Sigmoid colon (tissue), 3 donors: ENCODE data around the gene PFKFB2.

Source experiments
- CTCF ChIP-seq, 4 experiments: fragments of 450-650 bp in 3 of 4; fragments of 200-600 bp in 1 of 4; IDR thresholded peaks; one replicate each; pipeline ENCODE4 v1.5.1; 2016 to 2019; ENCODE audit warnings: antibody characterized with exemption in 4 of 4, mild to moderate bottlenecking in 3 of 4, moderate library complexity in 2 of 4
- POLR2A ChIP-seq, 2 donors: fragments of 450-650 bp; IDR thresholded peaks; one replicate each; pipeline ENCODE4 v1.6.1; 2016; ENCODE audit warnings: antibody characterized with exemption in 2 of 2, mild to moderate bottlenecking in 2 of 2, moderate library complexity in 2 of 2

DNA sequence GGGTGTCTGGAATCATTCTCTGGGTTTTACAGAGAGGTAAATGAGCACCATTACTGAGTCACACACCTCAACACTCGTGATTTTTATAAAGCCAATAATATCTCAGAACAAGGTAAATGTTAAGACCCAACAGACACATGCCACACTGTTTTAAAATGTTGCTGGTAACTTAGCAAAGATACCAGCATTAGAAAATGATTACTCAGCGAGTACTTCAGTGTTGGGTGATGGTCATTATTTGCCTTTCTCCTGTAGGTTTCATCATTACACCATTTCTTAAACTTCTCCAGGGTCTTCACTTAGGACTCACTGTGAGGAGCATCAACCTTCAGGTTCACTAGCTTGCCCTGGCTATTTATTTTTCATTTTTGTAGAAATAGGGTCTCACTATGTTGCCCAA lies 28.7 kb downstream of the PFKFB2 start:
- TF ChIP-seq CTCF (IDR thresholded peaks at IDR 0.05), result no peak
- no peak for TF ChIP-seq POLR2A (IDR thresholded peaks at IDR 0.05)
